GM19397 (cell line): ENCODE measurements around the gene WDR44.
A peak's percentile ranks its signal among the peaks of the same experiment; 100 is the strongest.
"Not testable (repeated sequence)": the region's sequence is repeated elsewhere in the genome, so short reads cannot be mapped to it uniquely, and the experiment has no call there.

ENCODE experiments used
- ATAC-seq: cut with Tn5 transposase; IDR thresholded peaks from one replicate; pipeline ENCODE4 v1.9.1; 2021; ENCODE audit warnings: mild to moderate bottlenecking, moderate library complexity; ENCODE audit not compliant: unreplicated experiment

Gene WDR44

GRCh38 chrX:118480172-118480571 lies 134.3 kb downstream of the WDR44 start:
- ATAC-seq, result no peak

GRCh38 chrX:118482384-118482783 lies 136.5 kb downstream of the WDR44 start:
- not testable (repeated sequence) for ATAC-seq

DNA sequence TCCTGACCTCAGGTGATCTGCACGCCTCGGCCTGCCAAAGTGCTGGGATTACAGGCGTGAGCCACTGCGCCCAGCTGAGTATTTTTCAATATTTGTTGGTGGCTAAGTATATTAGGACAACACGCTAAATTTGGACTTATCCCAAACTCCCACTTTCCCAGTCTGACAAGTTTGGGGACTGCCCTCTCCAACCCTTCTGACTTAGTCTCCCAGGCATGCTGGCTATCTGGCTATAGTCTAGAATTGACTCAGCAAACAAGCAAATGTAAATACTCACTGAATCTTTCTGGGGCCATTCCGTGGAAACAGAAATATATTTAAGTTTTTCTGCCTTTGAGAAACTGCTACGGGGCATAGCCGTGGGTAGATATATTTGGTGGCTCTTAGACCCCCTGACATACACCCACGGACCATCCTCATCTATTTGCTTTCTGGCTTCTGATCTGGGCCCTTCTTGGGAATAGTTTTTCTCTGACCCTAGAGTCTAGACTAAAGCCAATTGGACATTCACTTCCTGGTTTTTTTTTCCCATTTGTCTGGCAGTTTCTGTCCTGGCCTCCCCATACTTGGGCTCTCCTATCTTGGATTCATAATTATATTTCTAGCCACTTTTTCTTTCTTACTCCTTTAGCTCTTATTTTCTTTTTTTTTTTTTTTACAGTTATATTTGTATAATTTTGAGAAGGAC lies 138.5 kb downstream of the WDR44 start:
- no peak for ATAC-seq

DNA sequence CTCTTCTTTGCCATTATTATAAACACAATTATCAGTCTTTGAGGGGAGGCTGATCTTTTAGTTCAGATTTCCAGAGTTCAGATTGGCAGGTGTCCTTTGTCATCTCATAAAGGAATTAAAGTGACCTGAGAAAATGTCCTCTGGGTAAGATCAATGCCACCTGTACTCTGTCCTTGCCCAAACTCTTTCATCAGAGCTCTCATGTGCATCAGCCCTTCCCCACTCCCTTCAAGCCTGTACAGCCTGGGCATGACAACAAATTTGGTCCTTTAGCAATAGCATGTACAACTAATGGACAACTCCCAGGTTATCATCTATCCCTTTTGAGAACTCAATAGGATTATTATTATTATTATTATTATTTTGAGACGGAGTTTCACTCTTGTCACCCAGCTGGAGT lies 140.8 kb downstream of the WDR44 start:
- not testable (repeated sequence) for ATAC-seq

DNA sequence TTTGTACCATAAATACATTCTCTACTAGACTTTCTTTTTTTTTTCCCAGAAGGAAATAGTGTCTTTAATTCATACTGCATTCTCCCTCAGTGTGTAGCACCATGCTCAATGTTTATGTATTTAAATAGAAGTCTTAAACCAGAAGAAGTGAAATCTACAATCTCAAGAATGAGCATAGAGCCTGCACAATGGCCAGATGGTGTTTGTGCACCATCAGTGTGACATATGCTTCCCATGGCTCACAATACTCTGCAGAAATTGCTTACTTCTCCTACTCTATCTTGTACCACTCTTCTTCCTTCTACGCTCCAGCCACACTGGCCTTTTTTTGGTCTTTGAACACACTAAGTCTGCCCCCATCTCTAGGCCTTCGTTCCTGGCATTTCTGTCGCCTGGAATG lies 147.1 kb downstream of the WDR44 start:
- no peak for ATAC-seq

DNA sequence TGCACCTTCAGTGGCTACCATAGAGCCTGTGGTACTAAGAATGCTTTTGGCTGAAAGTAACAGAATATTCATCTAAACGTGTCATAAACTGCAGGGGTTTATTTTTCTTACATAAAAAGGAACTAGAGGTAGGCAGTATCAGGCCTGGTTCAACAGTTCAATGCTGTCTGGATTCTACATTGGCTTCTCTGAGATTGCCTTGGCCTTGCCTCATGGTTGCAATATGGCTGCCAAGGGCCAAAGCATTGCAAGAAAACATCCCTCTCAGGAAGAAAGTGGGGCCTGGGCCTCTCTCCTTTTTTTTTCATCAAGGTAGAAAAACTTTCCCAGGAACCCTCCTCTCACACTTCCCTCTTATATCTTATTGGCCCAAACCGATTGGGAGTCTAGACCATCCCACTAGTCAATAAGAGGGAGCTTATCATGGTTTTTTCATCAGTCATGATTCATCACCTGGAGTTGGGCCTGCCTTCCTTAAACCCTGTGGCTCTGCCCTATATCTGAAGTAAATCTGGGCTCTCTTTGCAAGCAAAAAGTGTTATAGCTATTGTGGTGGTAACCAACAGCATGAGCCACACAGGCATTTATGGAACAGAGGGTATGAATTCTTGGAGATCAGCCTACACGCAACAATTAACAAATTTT lies 147.9 kb downstream of the WDR44 start:
- no peak for ATAC-seq

- ATAC-seq, result peak; percentile 78
Measured at GRCh38 chrX:118495061-118495921, 149.4 kb downstream of the WDR44 start, which contains the start of gene DOCK11. Gene DOCK11 (plus strand): TSS chrX:118495815. CDS start chrX:118495972, 157 bp downstream.

- ATAC-seq, result peak; percentile 49
Measured at GRCh38 chrX:118495958-118496762, 150.3 kb downstream of the WDR44 start.

DNA sequence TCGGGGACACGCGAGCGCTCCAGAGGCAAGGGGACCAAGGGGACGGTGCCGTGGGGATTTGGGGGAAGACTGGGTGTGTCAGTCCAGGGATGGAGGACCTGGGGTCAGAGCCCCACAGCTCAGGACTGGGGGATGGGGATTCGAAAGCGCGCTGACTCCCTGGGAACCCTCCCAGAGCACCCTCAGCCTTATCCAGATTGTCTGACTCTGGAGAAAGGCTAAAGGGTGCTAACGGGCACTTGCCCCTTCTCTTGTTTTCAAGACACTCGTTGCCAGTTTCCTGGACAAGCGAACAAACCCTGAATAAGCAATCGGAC lies 150.8 kb downstream of the WDR44 start:
- ATAC-seq, result peak; percentile 6

GRCh38 chrX:118497180-118497818 lies 151.4 kb downstream of the WDR44 start:
- no peak for ATAC-seq

GRCh38 chrX:118498351-118498750 lies 152.4 kb downstream of the WDR44 start:
- ATAC-seq, result no peak

GRCh38 chrX:118498755-118499154 lies 152.8 kb downstream of the WDR44 start:
- no peak for ATAC-seq

- ATAC-seq, result no peak
Measured at GRCh38 chrX:118499295-118499694, 153.4 kb downstream of the WDR44 start.
